Endothelial cell of umbilical vein (primary cell): Measurements from ENCODE around the gene UBAP1.

ENCODE experiments used
- CTCF ChIP-seq, 2 donors: IDR thresholded peaks; 1 replicate in 1 of 2; 2 replicates in 1 of 2; pipeline ENCODE4 v1.5.1; 2011; ENCODE audit warnings: low read length in 2 of 2, mild to moderate bottlenecking in 2 of 2, moderate library complexity in 2 of 2, control low read depth in 1 of 2, inconsistent platforms in 1 of 2, low read depth in 1 of 2; ENCODE audit not compliant: insufficient read depth in 1 of 2; ENCODE audit errors: extremely low read depth in 1 of 2
- EZH2 ChIP-seq: IDR thresholded peaks from 2 replicates; pipeline ENCODE4 v1.6.1; 2012; ENCODE audit warnings: borderline replicate concordance, low read depth, mild to moderate bottlenecking, moderate library complexity, low read length, inconsistent platforms; ENCODE audit not compliant: severe bottlenecking
- FOS ChIP-seq: IDR thresholded peaks from 2 replicates; pipeline ENCODE4 v1.6.1; 2011; ENCODE audit warnings: mild to moderate bottlenecking, low read length, moderate library complexity, borderline replicate concordance; ENCODE audit not compliant: insufficient read depth
- JUN ChIP-seq: IDR thresholded peaks from 2 replicates; pipeline ENCODE4 v1.6.1; 2011; ENCODE audit warnings: borderline replicate concordance, low read depth; ENCODE audit not compliant: insufficient read length, insufficient read depth
- MAX ChIP-seq: IDR thresholded peaks from 2 replicates; pipeline ENCODE4 v1.6.1; 2011; ENCODE audit not compliant: insufficient read depth, insufficient read length
- MYC ChIP-seq: IDR thresholded peaks from one replicate; pipeline ENCODE4 v1.6.1; 2011; ENCODE audit warnings: mild to moderate bottlenecking, low read depth, low read length
- POLR2A ChIP-seq: IDR thresholded peaks from 2 replicates; pipeline ENCODE4 v1.6.1; 2012; ENCODE audit warnings: low read depth, mild to moderate bottlenecking, control low read depth, low read length
- POLR2AphosphoS5 ChIP-seq: IDR thresholded peaks from 2 replicates; pipeline ENCODE4 v1.6.1; 2012; ENCODE audit warnings: low read depth, mild to moderate bottlenecking, control low read depth, low read length, moderate library complexity; ENCODE audit not compliant: insufficient read depth

- TF ChIP-seq CTCF (IDR thresholded peaks at IDR 0.05; ENCODE audit: extremely low read depth in 1 of 2, insufficient read depth in 1 of 2, low read depth in 1 of 2, low read length in 2 of 2) (no peak), EZH2 (no peak), POLR2A (no peak), JUN (no peak), POLR2AphosphoS5 (no peak), MYC (no peak), FOS (no peak), MAX (no peak)
These were observed 54.8 kb downstream of the UBAP1 start for GRCh38 chr9:34233672-34234071.
